ENCODE results near the gene IQGAP3.

DNA sequence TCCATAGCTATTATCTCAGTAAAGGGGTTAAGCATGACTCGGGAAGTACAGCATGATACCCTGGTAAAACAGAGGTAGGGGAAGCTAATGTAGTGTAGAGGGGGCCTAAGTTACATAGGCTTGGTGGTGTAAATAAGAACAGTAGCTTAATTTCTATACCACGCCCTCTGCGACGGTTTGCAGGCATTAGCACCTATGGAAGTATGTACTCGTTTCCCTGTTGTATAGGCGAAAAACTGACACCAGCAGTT lies 18.7 kb upstream of the IQGAP3 start:
- TF ChIP-seq CTCF (IDR thresholded peaks at IDR 0.05) (no peak), POLR2A (IDR thresholded peaks at IDR 0.05) (no peak), EP300 (IDR thresholded peaks at IDR 0.05) (no peak)
